Osteoblast (primary cell): Measurements from ENCODE around the gene GPR107. TPM values are rescaled to one million over a fixed set of nuclear protein-coding genes. Genes with fewer than 3 reads are reported as not detected.
A peak's percentile ranks its signal among the peaks of the same experiment; 100 is the strongest.

ENCODE experiments used
- DNase-seq: peaks from one replicate; pipeline ENCODE4 v3.0.0; 2011; ENCODE audit warnings: low spot score, mixed read lengths; ENCODE audit not compliant: insufficient read length; ENCODE audit errors: missing footprints
- H2AFZ ChIP-seq: 2 replicates; pipeline ENCODE4 v1.6.0; 2011; ENCODE audit warnings: mild to moderate bottlenecking, low read length
- H3K27ac ChIP-seq: 2 replicates; pipeline ENCODE4 v1.5.1; 2011; ENCODE audit warnings: mild to moderate bottlenecking, low read depth, low read length, moderate library complexity
- H3K27me3 ChIP-seq: 2 replicates; pipeline ENCODE4 v1.6.0; 2012; ENCODE audit warnings: mild to moderate bottlenecking, control low read depth, inconsistent platforms, low read length, moderate library complexity; ENCODE audit not compliant: insufficient read depth
- H3K36me3 ChIP-seq: 2 replicates; pipeline ENCODE4 v1.5.1; 2011; ENCODE audit warnings: mild to moderate bottlenecking, low read length, control low read depth, moderate library complexity; ENCODE audit not compliant: insufficient read depth
- H3K4me1 ChIP-seq: 2 replicates; pipeline ENCODE4 v1.5.1; 2011; ENCODE audit warnings: mild to moderate bottlenecking, low read length, control low read depth, moderate library complexity; ENCODE audit not compliant: insufficient read depth
- H3K4me2 ChIP-seq: 2 replicates; pipeline ENCODE4 v1.6.0; 2011; ENCODE audit warnings: mild to moderate bottlenecking, low read length; ENCODE audit not compliant: insufficient read depth
- H3K4me3 ChIP-seq: fragments of 200-600 bp; sonication (generic); 3 replicates; pipeline ENCODE4 v1.5.1; 2012; ENCODE audit warnings: mild to moderate bottlenecking, low read length, inconsistent platforms; ENCODE audit not compliant: insufficient read depth
- H3K79me2 ChIP-seq: 2 replicates; pipeline ENCODE4 v1.6.0; 2012; ENCODE audit warnings: mild to moderate bottlenecking, low read length, control low read depth, inconsistent platforms; ENCODE audit not compliant: insufficient read depth
- H3K9me3 ChIP-seq: 2 replicates; pipeline ENCODE4 v1.5.1; 2011; ENCODE audit warnings: low read depth, low read length, control low read depth
- H4K20me1 ChIP-seq: 2 replicates; pipeline ENCODE4 v1.6.0; 2012; ENCODE audit warnings: mild to moderate bottlenecking, low read length, control low read depth; ENCODE audit not compliant: insufficient read depth
- small RNA-seq: library from RNA; depleted of rRNA; stranded (forward); fragments of <200 nt; gene quantifications from one replicate; pipeline ENCODE3, GENCODE V24; 2012
- total RNA-seq: library from RNA; depleted of rRNA; stranded (reverse); fragments of >200 nt; gene quantifications from 2 replicates; pipeline ENCODE4 v1.2.3, GENCODE V29; 2012
- TF ChIP-seq, protein P1 (sequence below): IDR thresholded peaks from 2 replicates; pipeline ENCODE4 v1.5.1; 2011; ENCODE audit warnings: mild to moderate bottlenecking, low read depth, low read length, moderate library complexity; ENCODE audit errors: extremely low read depth

GPR107 gene
- total RNA-seq, 1 donor = 25.3 TPM

DNA sequence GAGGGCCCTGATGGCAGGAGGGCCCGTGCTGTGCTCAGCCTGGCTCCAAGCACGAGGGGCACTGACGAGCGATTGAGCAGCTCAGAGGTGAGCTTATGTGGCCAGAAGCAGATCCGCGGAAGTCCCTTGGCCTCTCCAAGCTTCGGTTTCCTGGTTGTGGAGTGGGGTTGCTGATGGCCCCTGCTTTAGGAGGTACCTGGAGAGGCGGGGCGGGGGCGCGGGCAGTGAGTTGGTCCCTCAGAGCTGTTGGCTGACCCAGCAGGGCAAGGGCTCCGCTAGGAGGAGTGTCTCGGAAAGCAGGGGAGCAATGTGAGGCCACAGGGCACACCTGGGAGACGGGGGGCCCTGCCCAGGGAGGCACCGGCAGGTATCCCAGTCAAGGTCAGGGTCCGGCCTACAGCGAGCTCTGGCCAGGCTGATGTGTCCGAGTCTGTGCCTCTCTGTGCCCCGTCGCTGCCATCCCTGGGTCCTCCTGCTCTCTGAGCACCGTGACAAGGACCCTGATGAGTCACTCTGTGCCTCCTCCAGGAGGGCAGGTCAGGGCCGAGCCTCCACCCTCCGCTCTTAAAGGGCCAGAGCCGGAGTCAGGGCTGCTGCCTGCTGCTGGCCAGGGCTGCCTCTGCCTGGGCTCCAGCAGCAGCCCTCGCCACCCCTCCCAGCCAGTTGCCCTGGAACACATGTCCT is 133.3 kb downstream of the GPR107 start:
- Histone ChIP-seq H3K4me3 (no peak overlapping the region), H3K36me3 (no peaks in the 10 kb centered on the region), H3K79me2 (peaks cover 95% of the 10 kb centered on the region), H3K27ac (peak overlapping the region; percentile 48), H4K20me1 (peaks cover 60% of the 10 kb centered on the region), H2AFZ (no peak overlapping the region), H3K27me3 (no peaks in the 10 kb centered on the region), H3K4me2 (peak overlapping the region; percentile 62), H3K4me1 (peaks cover 55% of the 10 kb centered on the region), H3K9me3 (no peaks in the 10 kb centered on the region)
- TF ChIP-seq, protein P1, sequence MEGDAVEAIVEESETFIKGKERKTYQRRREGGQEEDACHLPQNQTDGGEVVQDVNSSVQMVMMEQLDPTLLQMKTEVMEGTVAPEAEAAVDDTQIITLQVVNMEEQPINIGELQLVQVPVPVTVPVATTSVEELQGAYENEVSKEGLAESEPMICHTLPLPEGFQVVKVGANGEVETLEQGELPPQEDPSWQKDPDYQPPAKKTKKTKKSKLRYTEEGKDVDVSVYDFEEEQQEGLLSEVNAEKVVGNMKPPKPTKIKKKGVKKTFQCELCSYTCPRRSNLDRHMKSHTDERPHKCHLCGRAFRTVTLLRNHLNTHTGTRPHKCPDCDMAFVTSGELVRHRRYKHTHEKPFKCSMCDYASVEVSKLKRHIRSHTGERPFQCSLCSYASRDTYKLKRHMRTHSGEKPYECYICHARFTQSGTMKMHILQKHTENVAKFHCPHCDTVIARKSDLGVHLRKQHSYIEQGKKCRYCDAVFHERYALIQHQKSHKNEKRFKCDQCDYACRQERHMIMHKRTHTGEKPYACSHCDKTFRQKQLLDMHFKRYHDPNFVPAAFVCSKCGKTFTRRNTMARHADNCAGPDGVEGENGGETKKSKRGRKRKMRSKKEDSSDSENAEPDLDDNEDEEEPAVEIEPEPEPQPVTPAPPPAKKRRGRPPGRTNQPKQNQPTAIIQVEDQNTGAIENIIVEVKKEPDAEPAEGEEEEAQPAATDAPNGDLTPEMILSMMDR = no peak
- DNase-seq = peak; percentile 97

- H3K9me3 ChIP-seq = no peaks in the 10 kb centered on the region
- H2AFZ ChIP-seq = no peak overlapping the region
- H3K79me2 ChIP-seq = peaks cover 95% of the 10 kb centered on the region
- H3K4me2 ChIP-seq = peak overlapping the region; percentile 62
- peaks cover 61% of the 10 kb centered on the region for H4K20me1 ChIP-seq
- no peaks in the 10 kb centered on the region for H3K36me3 ChIP-seq
- H3K4me3 ChIP-seq = no peak overlapping the region
- no peaks in the 10 kb centered on the region for H3K27me3 ChIP-seq
- TF ChIP-seq, protein P1 = no peak
- H3K4me1 ChIP-seq = peaks cover 55% of the 10 kb centered on the region
- H3K27ac ChIP-seq = peak overlapping the region; percentile 48
- no peak for DNase-seq
Observed at GRCh38 chr9:130187523-130187846, 133.8 kb downstream of the GPR107 start.

DNA sequence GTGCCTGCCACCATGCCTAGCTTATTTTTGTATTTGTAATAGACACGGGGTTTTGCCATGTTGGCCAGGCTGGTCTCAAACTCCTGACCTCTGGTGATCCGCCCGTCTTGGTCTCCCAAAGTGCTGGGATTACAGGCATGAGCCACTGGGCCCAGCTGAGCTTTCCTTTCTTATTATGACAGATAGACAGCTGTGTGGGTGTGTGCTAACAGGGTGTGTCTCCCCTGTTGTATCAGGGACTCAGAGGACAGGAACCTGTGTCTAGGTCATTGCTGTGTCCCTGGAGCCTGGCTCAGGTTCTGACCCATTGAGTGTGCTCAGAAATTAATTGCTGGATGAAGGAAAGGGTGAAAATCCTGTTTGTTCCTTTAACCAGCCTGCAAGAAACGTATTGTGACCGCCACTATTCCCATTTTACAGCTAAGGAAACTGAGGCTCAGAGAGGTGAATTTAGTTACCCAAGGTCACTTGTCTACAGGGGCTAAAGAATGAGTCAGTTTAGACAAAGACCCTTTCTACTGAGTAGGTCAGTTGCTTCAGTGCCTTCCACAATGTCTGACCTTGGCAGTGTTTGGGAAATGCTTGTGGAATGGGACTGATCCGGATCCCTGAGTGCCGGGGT is 135.3 kb downstream of the GPR107 start:
- peaks cover 49% of the 10 kb centered on the region for H3K4me1 ChIP-seq
- H3K79me2 ChIP-seq = peaks cover 97% of the 10 kb centered on the region
- H4K20me1 ChIP-seq = peaks cover 68% of the 10 kb centered on the region
- no peaks in the 10 kb centered on the region for H3K9me3 ChIP-seq
- H2AFZ ChIP-seq = no peak overlapping the region
- H3K27ac ChIP-seq = no peak overlapping the region
- no peak for DNase-seq
- H3K4me2 ChIP-seq = no peak overlapping the region
- TF ChIP-seq, protein P1 = no peak
- no peak overlapping the region for H3K4me3 ChIP-seq
- no peaks in the 10 kb centered on the region for H3K27me3 ChIP-seq
- H3K36me3 ChIP-seq = no peaks in the 10 kb centered on the region

Small RNA genes within 50 kb of the gene (small RNA-seq; reads per million reads assigned to genes)
- not detected for gene RF00019

Other genes starting within 250 kb of the GPR107 start
- 52.1 and 52.5 TPM in 2 replicates for gene TOR1A, start 229.8 kb upstream of the GPR107 start, total RNA-seq
- gene C9orf78, start 218.6 kb upstream of the GPR107 start, total RNA-seq = 30.8 and 41.0 TPM in 2 replicates
- gene USP20, start 218.4 kb upstream of the GPR107 start, total RNA-seq = 9.1 and 10.5 TPM in 2 replicates
- gene FNBP1, start 10.7 kb upstream of the GPR107 start, total RNA-seq = 31.8 and 35.9 TPM in 2 replicates
- 43.0 and 49.9 TPM in 2 replicates for gene NCS1, start 118.5 kb downstream of the GPR107 start, total RNA-seq
- gene HMCN2, start 211.9 kb downstream of the GPR107 start, total RNA-seq = under 0.01 TPM in 2 replicates